Loucy (cell line): ENCODE data around the gene MSANTD1.

Experiments used
- EZH2phosphoT487 ChIP-seq: fragments of 200-600 bp; IDR thresholded peaks from 2 replicates; pipeline ENCODE4 v1.6.1; 2018; ENCODE audit warnings: antibody characterized with exemption, mild to moderate bottlenecking, moderate library complexity, borderline replicate concordance
- TF ChIP-seq, protein P1 (sequence below): fragments of 200-600 bp; sonication (generic); conservative IDR thresholded peaks from 2 replicates; pipeline ENCODE4 v1.5.1; 2014; ENCODE audit warnings: mild to moderate bottlenecking, antibody characterized with exemption, low read length

DNA sequence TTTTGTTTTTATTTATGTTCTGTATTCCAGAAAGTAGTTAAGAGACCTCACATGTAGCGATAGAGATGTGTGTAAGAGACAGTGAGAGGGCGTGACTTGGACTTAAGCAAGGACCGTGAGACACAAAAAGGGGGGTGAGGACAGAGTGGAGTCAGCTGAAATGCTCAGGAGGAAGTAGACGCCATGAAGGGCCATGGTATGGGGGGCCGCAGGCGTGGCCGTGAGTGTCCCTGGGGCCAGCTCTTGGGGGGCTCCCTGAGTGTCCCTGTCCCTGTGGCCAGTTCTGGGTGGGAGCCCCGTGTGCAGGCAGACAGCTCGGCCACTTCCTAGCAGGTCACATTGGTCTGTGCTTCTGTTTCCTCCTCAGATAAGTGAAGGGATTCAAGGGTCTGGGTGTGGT is 23.0 kb upstream of the MSANTD1 start:
- TF ChIP-seq, protein P1, sequence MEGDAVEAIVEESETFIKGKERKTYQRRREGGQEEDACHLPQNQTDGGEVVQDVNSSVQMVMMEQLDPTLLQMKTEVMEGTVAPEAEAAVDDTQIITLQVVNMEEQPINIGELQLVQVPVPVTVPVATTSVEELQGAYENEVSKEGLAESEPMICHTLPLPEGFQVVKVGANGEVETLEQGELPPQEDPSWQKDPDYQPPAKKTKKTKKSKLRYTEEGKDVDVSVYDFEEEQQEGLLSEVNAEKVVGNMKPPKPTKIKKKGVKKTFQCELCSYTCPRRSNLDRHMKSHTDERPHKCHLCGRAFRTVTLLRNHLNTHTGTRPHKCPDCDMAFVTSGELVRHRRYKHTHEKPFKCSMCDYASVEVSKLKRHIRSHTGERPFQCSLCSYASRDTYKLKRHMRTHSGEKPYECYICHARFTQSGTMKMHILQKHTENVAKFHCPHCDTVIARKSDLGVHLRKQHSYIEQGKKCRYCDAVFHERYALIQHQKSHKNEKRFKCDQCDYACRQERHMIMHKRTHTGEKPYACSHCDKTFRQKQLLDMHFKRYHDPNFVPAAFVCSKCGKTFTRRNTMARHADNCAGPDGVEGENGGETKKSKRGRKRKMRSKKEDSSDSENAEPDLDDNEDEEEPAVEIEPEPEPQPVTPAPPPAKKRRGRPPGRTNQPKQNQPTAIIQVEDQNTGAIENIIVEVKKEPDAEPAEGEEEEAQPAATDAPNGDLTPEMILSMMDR: no peak
- no peak for TF ChIP-seq EZH2phosphoT487
